HCT116 (cell line): ENCODE results near the gene RGSL1. TPM values are rescaled to one million over a fixed set of nuclear protein-coding genes. Genes with fewer than 3 reads are reported as not detected.
A peak's percentile ranks its signal among the peaks of the same experiment; 100 is the strongest.

Experiments
- ATAC-seq: fragments of 200-7000 bp; cut with Tn5 transposase; 2 replicates; pipeline ENCODE4 v1.9.1; 2020; ENCODE audit warnings: mild to moderate bottlenecking, moderate library complexity
- BruUV-seq: library from RNA; stranded (reverse); fragments of 400-500 nt; replicated peaks from 2 replicates; lab custom pipeline; 2021; lab: Mats Ljungman, UMichigan
- CTCF ChIA-PET: fragments of 300-600 bp; sonication (Branson Sonifier 250); formaldehyde crosslinking; loops from one replicate; lab custom pipeline; 2021; ENCODE audit warnings: antibody characterized with exemption; lab: Charles Lee
- POLR2A ChIA-PET: fragments of 300-600, 350-600 bp; sonication (Branson Sonifier 250); formaldehyde crosslinking; loops from one replicate; lab custom pipeline; 2021; ENCODE audit warnings: antibody characterized with exemption; lab: Charles Lee
- RAD21 ChIA-PET, 2 experiments: fragments of 300-600 bp; sonication (Branson Sonifier 250); formaldehyde crosslinking; loops; one replicate each; lab custom pipeline; 2023; ENCODE audit warnings: low total read pairs in 2 of 2; ENCODE audit not compliant: uncharacterized antibody in 2 of 2, unreplicated experiment in 2 of 2, low non-redundant PET in 1 of 2; lab: Charles Lee
- DNase-seq: peaks from one replicate; pipeline ENCODE4 v3.0.0-alpha.2; 2010; ENCODE audit warnings: low read depth, low spot score
- H2AFZ ChIP-seq: fragments of 200-600 bp; shearing (Covaris generic), sonication (generic); 2 replicates; pipeline ENCODE4 v1.6.1; 2017; ENCODE audit warnings: low read depth, mixed run types, mixed read lengths, antibody characterized with exemption, low read length; ENCODE audit not compliant: poor library complexity, severe bottlenecking
- H3K27ac ChIP-seq: 2 replicates; pipeline ENCODE4 v1.5.1; 2012; ENCODE audit warnings: low read depth, low read length
- H3K27me3 ChIP-seq: fragments of 200-600 bp; sonication (generic); 2 replicates; pipeline ENCODE4 v1.6.1; 2016; ENCODE audit warnings: mixed run types, low read length, mixed read lengths; ENCODE audit not compliant: insufficient read depth
- H3K36me3 ChIP-seq, 2 experiments: fragments of 200-500 bp in 1 of 2; fragments of 200-600 bp in 1 of 2; sonication (Bioruptor generic) in 1 of 2; sonication (generic) in 1 of 2; 2 replicates each; pipeline versions ENCODE4 v1.5.1 to v1.6.1; 2014 to 2016; ENCODE audit warnings: low read length in 2 of 2, inconsistent platforms in 1 of 2, mixed read lengths in 1 of 2, mixed run types in 1 of 2; ENCODE audit not compliant: insufficient read depth in 2 of 2, control insufficient read depth in 1 of 2
- H3K4me1 ChIP-seq, 2 experiments: fragments of 200-600 bp in 1 of 2; sonication (generic) in 1 of 2; 2 replicates each; pipeline versions ENCODE4 v1.5.1 to v1.6.1; 2012 to 2017; ENCODE audit warnings: low read length in 2 of 2, inconsistent platforms in 1 of 2, mild to moderate bottlenecking in 1 of 2, mixed read lengths in 1 of 2, mixed run types in 1 of 2, moderate library complexity in 1 of 2; ENCODE audit not compliant: insufficient read depth in 2 of 2, control insufficient read depth in 1 of 2
- H3K4me2 ChIP-seq: fragments of 200-600 bp; sonication (generic); 2 replicates; pipeline ENCODE4 v1.6.1; 2017; ENCODE audit warnings: mixed run types, low read length, mixed read lengths
- H3K4me3 ChIP-seq, 2 experiments: fragments of 200-600 bp in 1 of 2; sonication (generic) in 1 of 2; replicated peaks in 1 of 2; 2 replicates each; pipeline ENCODE4 v1.5.1; 2011 to 2016; ENCODE audit warnings: low read length in 2 of 2, control low read depth in 1 of 2, low read depth in 1 of 2, mild to moderate bottlenecking in 1 of 2, mixed read lengths in 1 of 2, mixed run types in 1 of 2
- H3K79me2 ChIP-seq: fragments of 200-600 bp; sonication (generic); 2 replicates; pipeline ENCODE4 v1.6.1; 2017; ENCODE audit warnings: mild to moderate bottlenecking, mixed run types, low read length, moderate library complexity, mixed read lengths; ENCODE audit not compliant: insufficient read depth
- H3K9ac ChIP-seq: fragments of 200-600 bp; sonication (generic); 2 replicates; pipeline ENCODE4 v1.6.1; 2016; ENCODE audit warnings: low read length, mixed read lengths
- H3K9me2 ChIP-seq: fragments of 200-600 bp; sonication (generic), shearing (Covaris generic); 2 replicates; pipeline ENCODE4 v1.6.1; 2017; ENCODE audit warnings: mixed run types, mild to moderate bottlenecking, moderate library complexity; ENCODE audit not compliant: insufficient read depth
- H3K9me3 ChIP-seq, 2 experiments: fragments of 200-500 bp in 1 of 2; fragments of 200-600 bp in 1 of 2; sonication (Bioruptor generic) in 1 of 2; sonication (generic) in 1 of 2; 2 replicates each; pipeline ENCODE4 v1.6.1; 2014 to 2017; ENCODE audit warnings: low read length in 2 of 2, mixed read lengths in 2 of 2, inconsistent platforms in 1 of 2, low read depth in 1 of 2, mild to moderate bottlenecking in 1 of 2, mixed run types in 1 of 2, moderate library complexity in 1 of 2; ENCODE audit not compliant: control insufficient read depth in 1 of 2, insufficient read depth in 1 of 2
- H4K20me1 ChIP-seq: fragments of 200-600 bp; sonication (generic), shearing (Covaris generic); 2 replicates; pipeline ENCODE4 v1.6.1; 2017; ENCODE audit warnings: mixed run types, mild to moderate bottlenecking, moderate library complexity; ENCODE audit not compliant: insufficient read depth
- CEBPB ChIP-seq: IDR thresholded peaks from 2 replicates; pipeline ENCODE4 v1.6.1; 2012; ENCODE audit warnings: low read depth
- MAX ChIP-seq: IDR thresholded peaks from 2 replicates; pipeline ENCODE4 v1.6.1; 2012
- POLR2A ChIP-seq: IDR thresholded peaks from 2 replicates; pipeline ENCODE4 v1.7.0; 2011; ENCODE audit warnings: borderline replicate concordance; ENCODE audit not compliant: insufficient read depth, insufficient read length; ENCODE audit errors: extremely low read depth
- REST ChIP-seq: IDR thresholded peaks from 2 replicates; pipeline ENCODE4 v1.6.1; 2012; ENCODE audit warnings: low read depth
- SP1 ChIP-seq: IDR thresholded peaks from 2 replicates; pipeline ENCODE4 v1.6.1; 2012; ENCODE audit warnings: low read depth
- YY1 ChIP-seq: IDR thresholded peaks from 2 replicates; pipeline ENCODE4 v1.6.1; 2011; ENCODE audit warnings: low read length, low read depth, moderate library complexity, mild to moderate bottlenecking; ENCODE audit not compliant: insufficient replicate concordance; ENCODE audit errors: extremely low read depth
- ZFX ChIP-seq: fragments of 450-650 bp; IDR thresholded peaks from 2 replicates; pipeline ENCODE4 v1.6.1; 2017
- intact Hi-C: fragments of 100-400 bp; cut with micrococcal nuclease; formaldehyde crosslinking; loops from 2 replicates; pipeline ENCODE4 v1.10.0; 2022
- total RNA-seq: library from RNA; stranded (reverse); gene quantifications from one replicate; pipeline ENCODE4 v1.2.1, GENCODE V29; 2021; ENCODE audit not compliant: unreplicated experiment

The RGSL1 gene
- total RNA-seq, 1 experiment from 2014 or later: not detected

- H3K4me3 ChIP-seq: no peak overlapping the region
- ChIA-PET CTCF (no interaction called here), POLR2A (no interaction called here)
- DNase-seq: no peak
- H2AFZ ChIP-seq: no peak overlapping the region
- H3K9ac ChIP-seq: no peak overlapping the region
- no peaks in the 10 kb centered on the region for H3K9me3 ChIP-seq
- no peaks in the 10 kb centered on the region for H3K9me2 ChIP-seq
- H3K4me1 ChIP-seq: peaks cover 4 to 10% of the 10 kb centered on the region in 2 experiments; a peak in 3 of 4 replicates
- intact Hi-C loops: no loop called here
- H3K27ac ChIP-seq: no peak overlapping the region
- no peaks in the 10 kb centered on the region for H3K27me3 ChIP-seq
- H3K36me3 ChIP-seq: no peaks in the 10 kb centered on the region
- no peak for TF ChIP-seq MAX
- TF ChIP-seq, all 23 proteins: peak for 0
- H3K79me2 ChIP-seq: no peaks in the 10 kb centered on the region
- ATAC-seq: no peak
- no peaks in the 10 kb centered on the region for H4K20me1 ChIP-seq
- no TSS peak for BruUV-seq
- no peak overlapping the region for H3K4me2 ChIP-seq
- RAD21 ChIA-PET: no interaction called here
These were observed 124.2 kb downstream of the RGSL1 start for GRCh38 chr1:182574156-182574555.

DNA sequence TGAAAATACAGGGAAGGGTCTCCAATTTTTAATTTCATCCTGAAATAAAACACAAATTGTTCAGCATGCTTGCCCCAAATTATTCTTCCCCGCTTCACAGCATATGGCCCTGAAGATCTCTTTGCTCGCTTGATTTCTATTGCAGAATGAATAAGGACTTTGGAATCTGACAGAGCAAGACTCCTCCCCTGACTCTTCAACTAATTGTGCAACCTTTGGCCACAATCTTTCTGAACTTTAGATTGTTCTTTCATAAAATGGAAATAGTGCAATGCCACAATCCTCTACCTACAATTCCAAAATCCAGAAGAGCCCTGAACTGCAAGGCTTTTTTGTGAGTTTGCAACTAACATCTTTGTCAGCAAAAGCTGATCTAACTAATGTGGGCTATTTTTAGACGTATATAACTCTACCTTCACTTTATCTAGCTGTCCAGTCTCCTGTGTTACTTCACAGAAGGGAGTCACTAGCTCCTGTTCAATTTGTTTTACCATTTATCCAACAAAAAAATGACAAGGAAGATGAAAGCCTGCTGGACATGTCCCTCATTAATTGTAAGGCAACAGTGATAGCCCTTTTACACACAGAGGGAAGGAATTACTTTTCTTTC lies 125.7 kb downstream of the RGSL1 start:
- BruUV-seq: no TSS peak
- DNase-seq: no peak
- H3K4me2 ChIP-seq: peak overlapping the region; percentile 56
- ChIA-PET POLR2A (no interaction called here), RAD21 (no interaction called here), CTCF (no interaction called here)
- H2AFZ ChIP-seq: no peak overlapping the region
- H3K9me2 ChIP-seq: no peaks in the 10 kb centered on the region
- TF ChIP-seq CEBPB (peak; percentile 86), YY1 (no peak), SP1 (0 out of 2 replicates have a peak, but pooled peaks have one; percentile 14), ZFX (no peak), REST (no peak), POLR2A (no peak)
- no peak overlapping the region for H3K9ac ChIP-seq
- no peak overlapping the region; a peak in 1 of 4 replicates for H3K4me3 ChIP-seq
- H3K79me2 ChIP-seq: no peaks in the 10 kb centered on the region
- peaks cover 0 to 2% of the 10 kb centered on the region in 2 experiments; a peak in 1 of 4 replicates for H3K36me3 ChIP-seq
- H3K27me3 ChIP-seq: no peaks in the 10 kb centered on the region
- ATAC-seq: peak; percentile 46; the same call in 1 of the 2 replicates
- peaks cover 4 to 10% of the 10 kb centered on the region in 2 experiments; a peak in 3 of 4 replicates for H3K4me1 ChIP-seq
- H3K9me3 ChIP-seq: no peaks in the 10 kb centered on the region
- H3K27ac ChIP-seq: no peak overlapping the region
- intact Hi-C loops: no loop called here
- H4K20me1 ChIP-seq: no peaks in the 10 kb centered on the region
